ENCODE data around the gene ANHX.

DNA sequence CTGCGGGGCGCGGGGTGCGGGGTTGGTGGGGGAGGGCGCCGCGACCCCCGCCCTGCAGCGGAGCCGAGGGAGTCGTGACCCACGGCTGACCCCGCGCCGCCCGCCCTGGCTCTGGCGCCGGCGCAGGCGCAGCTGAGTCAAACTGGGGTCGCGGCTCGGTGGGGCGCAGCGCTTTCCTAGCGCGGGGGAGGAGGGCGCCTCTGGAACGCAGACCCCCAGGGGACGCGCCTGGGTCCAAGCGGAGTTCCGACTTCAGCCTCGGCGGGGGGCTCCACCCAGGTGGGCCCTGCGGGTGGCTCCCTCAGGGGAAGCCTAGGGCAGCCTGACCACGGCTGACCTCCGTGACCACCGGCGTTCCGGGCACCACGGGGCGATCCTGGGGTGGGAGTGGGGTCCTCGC, 467 bp upstream of the ANHX start:
- TF ChIP-seq, protein P1, sequence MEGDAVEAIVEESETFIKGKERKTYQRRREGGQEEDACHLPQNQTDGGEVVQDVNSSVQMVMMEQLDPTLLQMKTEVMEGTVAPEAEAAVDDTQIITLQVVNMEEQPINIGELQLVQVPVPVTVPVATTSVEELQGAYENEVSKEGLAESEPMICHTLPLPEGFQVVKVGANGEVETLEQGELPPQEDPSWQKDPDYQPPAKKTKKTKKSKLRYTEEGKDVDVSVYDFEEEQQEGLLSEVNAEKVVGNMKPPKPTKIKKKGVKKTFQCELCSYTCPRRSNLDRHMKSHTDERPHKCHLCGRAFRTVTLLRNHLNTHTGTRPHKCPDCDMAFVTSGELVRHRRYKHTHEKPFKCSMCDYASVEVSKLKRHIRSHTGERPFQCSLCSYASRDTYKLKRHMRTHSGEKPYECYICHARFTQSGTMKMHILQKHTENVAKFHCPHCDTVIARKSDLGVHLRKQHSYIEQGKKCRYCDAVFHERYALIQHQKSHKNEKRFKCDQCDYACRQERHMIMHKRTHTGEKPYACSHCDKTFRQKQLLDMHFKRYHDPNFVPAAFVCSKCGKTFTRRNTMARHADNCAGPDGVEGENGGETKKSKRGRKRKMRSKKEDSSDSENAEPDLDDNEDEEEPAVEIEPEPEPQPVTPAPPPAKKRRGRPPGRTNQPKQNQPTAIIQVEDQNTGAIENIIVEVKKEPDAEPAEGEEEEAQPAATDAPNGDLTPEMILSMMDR (IDR thresholded peaks at IDR 0.05), result no peak
- TF ChIP-seq POLR2A (IDR thresholded peaks at IDR 0.05), result no peak
- no peak for TF ChIP-seq POLR2AphosphoS5 (IDR thresholded peaks at IDR 0.05)
- no peak for TF ChIP-seq EP300 (IDR thresholded peaks at IDR 0.05)
